ENCODE data around the gene NUB1.

Gene NUB1

GRCh38 chr7:151389768-151390597, 48.4 kb downstream of the NUB1 start:
- no peak for DNase-seq

GRCh38 chr7:151390598-151391357, 49.2 kb downstream of the NUB1 start:
- no peak for DNase-seq

GRCh38 chr7:151391358-151391730, 49.7 kb downstream of the NUB1 start:
- DNase-seq: no peak

GRCh38 chr7:151392002-151392401, 50.4 kb downstream of the NUB1 start:
- DNase-seq: no peak

- no peak for DNase-seq
Observed at GRCh38 chr7:151392426-151392825, 50.8 kb downstream of the NUB1 start.

GRCh38 chr7:151393031-151393977, 51.7 kb downstream of the NUB1 start:
- no peak for DNase-seq

- no peak for DNase-seq
Observed at GRCh38 chr7:151394076-151395035, 52.7 kb downstream of the NUB1 start.

- DNase-seq: no peak
Observed at GRCh38 chr7:151395036-151395367, 53.4 kb downstream of the NUB1 start.

- DNase-seq: no peak
Observed at GRCh38 chr7:151396328-151396970, 54.8 kb downstream of the NUB1 start.

- DNase-seq: no peak
Observed at GRCh38 chr7:151397026-151397425, 55.4 kb downstream of the NUB1 start.

- DNase-seq: no peak
Observed at GRCh38 chr7:151398446-151399304, 57.1 kb downstream of the NUB1 start.

- DNase-seq: no peak
Observed at GRCh38 chr7:151399305-151399601, 57.6 kb downstream of the NUB1 start.

- no peak for DNase-seq
Observed at GRCh38 chr7:151399906-151400305, 58.3 kb downstream of the NUB1 start.

GRCh38 chr7:151400626-151401315, 59.2 kb downstream of the NUB1 start:
- no peak for DNase-seq

GRCh38 chr7:151402029-151402835, 60.6 kb downstream of the NUB1 start:
- no peak for DNase-seq

- DNase-seq: no peak
Observed at GRCh38 chr7:151403764-151404163, 62.2 kb downstream of the NUB1 start.

- no peak for DNase-seq
Observed at GRCh38 chr7:151404216-151405011, 62.8 kb downstream of the NUB1 start.

- DNase-seq: no peak
Observed at GRCh38 chr7:151405056-151405455, 63.4 kb downstream of the NUB1 start.
